ENCODE results near the gene FAM210A. TPM values are rescaled to one million over a fixed set of nuclear protein-coding genes. Genes with fewer than 3 reads are reported as not detected.
A peak's percentile ranks its signal among the peaks of the same experiment; 100 is the strongest.

FAM210A gene, protein sequence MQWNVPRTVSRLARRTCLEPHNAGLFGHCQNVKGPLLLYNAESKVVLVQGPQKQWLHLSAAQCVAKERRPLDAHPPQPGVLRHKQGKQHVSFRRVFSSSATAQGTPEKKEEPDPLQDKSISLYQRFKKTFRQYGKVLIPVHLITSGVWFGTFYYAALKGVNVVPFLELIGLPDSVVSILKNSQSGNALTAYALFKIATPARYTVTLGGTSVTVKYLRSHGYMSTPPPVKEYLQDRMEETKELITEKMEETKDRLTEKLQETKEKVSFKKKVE
- total RNA-seq (2014; rRNA removed; shearing (Covaris generic)): 22.6 and 23.1 TPM in 2 replicates
- total RNA-seq (2022): 21.8 and 30.6 TPM in 2 replicates
- percentile 84 among the genes with signal in this experiment for Bru-seq, nascent RNA
- percentile 79 among the genes with signal in this experiment for BruChase-seq, experiment 1, labeled RNA remaining after a 6-hour chase
- BruChase-seq, experiment 2, labeled RNA remaining after a 2-hour chase: percentile 81 among the genes with signal in this experiment
- long read RNA-seq, full-length matches to known transcripts: 15 of 27 reads
- long read RNA-seq, partial matches to known transcripts: 1 of 27 reads
- long read RNA-seq, other reads (novel, unspliced or antisense): 11 of 27 reads

DNA sequence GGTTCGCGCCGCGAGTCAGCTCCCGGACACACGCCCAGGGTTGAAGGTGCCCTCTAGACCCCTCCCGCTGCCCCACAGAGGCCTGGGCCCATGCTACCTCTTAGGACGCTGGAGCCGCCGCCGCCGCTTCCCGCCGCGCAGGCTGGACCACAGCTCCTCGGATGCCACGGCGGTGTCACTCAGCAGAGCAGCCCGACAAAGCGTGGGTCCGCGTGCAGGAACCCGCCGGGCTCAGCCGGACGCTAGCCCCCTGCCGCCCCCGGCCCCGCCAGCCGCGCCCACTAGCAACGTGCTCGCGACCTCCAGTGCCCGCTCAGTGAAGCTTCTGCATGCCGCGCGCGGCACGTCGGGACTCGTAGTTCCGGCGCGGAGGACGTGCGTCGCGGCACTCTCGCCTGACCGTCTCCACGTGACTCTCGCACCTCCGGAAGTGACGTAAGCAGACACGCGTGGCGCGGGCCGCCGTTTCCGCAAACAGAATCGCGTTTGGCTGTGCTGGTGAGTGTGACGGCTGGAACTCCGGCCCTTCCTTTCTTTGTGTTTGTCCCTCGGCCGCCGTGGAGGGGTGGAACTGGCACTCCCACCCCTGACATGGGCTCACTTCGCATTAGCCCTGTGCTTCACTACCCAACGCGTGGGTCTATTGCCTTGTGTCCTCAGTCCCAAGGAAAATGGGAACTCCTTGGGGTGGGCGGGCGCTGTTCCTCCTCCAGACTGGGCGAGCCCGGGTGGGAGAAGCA lies at the start of gene FAM210A, which contains the start of gene RNMT:
Gene FAM210A (minus strand): TSS at position 327 of the 740 bp plus-strand sequence. CDS start 44,481 bp downstream, outside the sequence.
Gene RNMT (plus strand): TSS at position 442 of the 740 bp plus-strand sequence. CDS start 4,845 bp downstream, outside the sequence.
- Histone ChIP-seq H3K4me3 (ENCODE audit: low read depth, low read length, poor library complexity, severe bottlenecking) (peak within 1 kb of the TSS; percentile 82), H3K4me1 (ENCODE audit: insufficient read depth, low read length, poor library complexity, severe bottlenecking) (peaks cover 23% of the 10 kb centered on the region), H3K9me2 (ENCODE audit: insufficient read depth, low read length) (no peaks in the 10 kb centered on the region), H3K79me2 (ENCODE audit: insufficient read depth, low read depth, low read length) (peaks cover 93% of the 10 kb centered on the region), H3K4me2 (ENCODE audit: low read length) (peak within 1 kb of the TSS; percentile 91), H3K27ac (ENCODE audit: low read depth, low read length, poor library complexity, severe bottlenecking) (peak within 1 kb of the TSS; percentile 30), H3K9me3 (ENCODE audit: low read length) (no peaks in the 10 kb centered on the region), H4K20me1 (ENCODE audit: insufficient read depth, low read length) (peaks cover 18% of the 10 kb centered on the region), H2AFZ (ENCODE audit: low read length) (peak within 1 kb of the TSS; percentile 77), H3K36me3 (ENCODE audit: insufficient read depth, low read length) (peaks cover 22% of the 10 kb centered on the region)
- POLR2A ChIA-PET: interaction anchor here (0.5 to 1.7 kb wide), 3 partner anchors 8 to 114 kb away, joined by 3 to 8 read pairs (median 5); no protein-coding TSS in a partner anchor
- DNase-seq (ENCODE audit: low spot score): peak; percentile 99
- CTCF ChIA-PET (ENCODE audit: unreplicated experiment): interaction anchor here (0.5 to 0.6 kb wide), 4 partner anchors 13 to 304 kb away, joined by 3 to 4 read pairs (median 4); no protein-coding TSS in a partner anchor
- intact Hi-C loops (cut with micrococcal nuclease; ENCODE audit: unreplicated experiment): loop anchor here (5.0 kb wide), 1 partner anchor 169 kb away; no protein-coding TSS in a partner anchor
- no peak for TF ChIP-seq EZH2phosphoT487 (IDR thresholded peaks at IDR 0.05; ENCODE audit: borderline replicate concordance, low read depth, low read length)
- TF ChIP-seq, protein P1, sequence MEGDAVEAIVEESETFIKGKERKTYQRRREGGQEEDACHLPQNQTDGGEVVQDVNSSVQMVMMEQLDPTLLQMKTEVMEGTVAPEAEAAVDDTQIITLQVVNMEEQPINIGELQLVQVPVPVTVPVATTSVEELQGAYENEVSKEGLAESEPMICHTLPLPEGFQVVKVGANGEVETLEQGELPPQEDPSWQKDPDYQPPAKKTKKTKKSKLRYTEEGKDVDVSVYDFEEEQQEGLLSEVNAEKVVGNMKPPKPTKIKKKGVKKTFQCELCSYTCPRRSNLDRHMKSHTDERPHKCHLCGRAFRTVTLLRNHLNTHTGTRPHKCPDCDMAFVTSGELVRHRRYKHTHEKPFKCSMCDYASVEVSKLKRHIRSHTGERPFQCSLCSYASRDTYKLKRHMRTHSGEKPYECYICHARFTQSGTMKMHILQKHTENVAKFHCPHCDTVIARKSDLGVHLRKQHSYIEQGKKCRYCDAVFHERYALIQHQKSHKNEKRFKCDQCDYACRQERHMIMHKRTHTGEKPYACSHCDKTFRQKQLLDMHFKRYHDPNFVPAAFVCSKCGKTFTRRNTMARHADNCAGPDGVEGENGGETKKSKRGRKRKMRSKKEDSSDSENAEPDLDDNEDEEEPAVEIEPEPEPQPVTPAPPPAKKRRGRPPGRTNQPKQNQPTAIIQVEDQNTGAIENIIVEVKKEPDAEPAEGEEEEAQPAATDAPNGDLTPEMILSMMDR (conservative IDR thresholded peaks at IDR 0.05; ENCODE audit: low read length): peak; percentile 26; the same call in 1 of the 2 replicates
- BruUV-seq (replicated peaks): no TSS peak

DNA sequence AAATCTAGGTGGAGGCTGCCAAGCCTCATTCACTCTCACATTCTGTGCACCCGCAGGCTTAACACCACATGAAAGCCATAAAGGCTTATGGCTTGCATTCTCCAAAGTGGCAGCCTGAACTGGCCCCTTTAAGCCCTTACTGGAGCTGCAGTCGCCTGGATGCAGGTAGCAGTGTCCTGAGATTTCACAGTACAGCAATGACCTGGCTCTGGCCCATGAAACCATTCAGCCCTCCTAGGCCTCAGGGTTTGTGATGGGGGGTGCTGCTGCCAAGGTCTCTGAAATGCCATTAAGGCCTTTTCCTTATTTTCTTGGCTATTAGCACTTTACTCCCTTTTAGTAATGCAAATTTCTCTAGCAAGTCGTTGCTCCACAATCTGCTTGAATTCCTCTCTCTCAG lies 48.7 kb upstream of the FAM210A start:
- intact Hi-C loops (cut with micrococcal nuclease; ENCODE audit: unreplicated experiment): no loop called here
- CTCF ChIA-PET (ENCODE audit: unreplicated experiment): no interaction called here

More for the DNA sequence above, 48.7 kb upstream of the FAM210A start:
- BruUV-seq (replicated peaks): no TSS peak
- DNase-seq (ENCODE audit: low spot score): no peak
- no peaks in the 10 kb centered on the region for H3K4me1 ChIP-seq (ENCODE audit: insufficient read depth, low read length, poor library complexity, severe bottlenecking)
- POLR2A ChIA-PET: no interaction called here
- TF ChIP-seq EZH2phosphoT487 (IDR thresholded peaks at IDR 0.05; ENCODE audit: borderline replicate concordance, low read depth, low read length): no peak
- TF ChIP-seq, protein P1 (conservative IDR thresholded peaks at IDR 0.05; ENCODE audit: low read length): no peak
- H3K4me2 ChIP-seq (ENCODE audit: low read length): no peak overlapping the region
- H3K27ac ChIP-seq (ENCODE audit: low read depth, low read length, poor library complexity, severe bottlenecking): no peak overlapping the region
- H3K4me3 ChIP-seq (ENCODE audit: low read depth, low read length, poor library complexity, severe bottlenecking): no peak overlapping the region
- no peak overlapping the region for H2AFZ ChIP-seq (ENCODE audit: low read length)
- no peaks in the 10 kb centered on the region for H3K9me2 ChIP-seq (ENCODE audit: insufficient read depth, low read length)
- H4K20me1 ChIP-seq (ENCODE audit: insufficient read depth, low read length): no peaks in the 10 kb centered on the region
- H3K9me3 ChIP-seq (ENCODE audit: low read length): no peaks in the 10 kb centered on the region
- H3K36me3 ChIP-seq (ENCODE audit: insufficient read depth, low read length): no peaks in the 10 kb centered on the region
- no peaks in the 10 kb centered on the region for H3K79me2 ChIP-seq (ENCODE audit: insufficient read depth, low read depth, low read length)
